ENCODE results near the gene PAK4.

- TF ChIP-seq CTCF (IDR thresholded peaks at IDR 0.05) = no peak
- TF ChIP-seq POLR2A (IDR thresholded peaks at IDR 0.05) = no peak
- no peak for TF ChIP-seq POLR2AphosphoS5 (IDR thresholded peaks at IDR 0.05)
Measured at GRCh38 chr19:39193803-39194202, 68.2 kb downstream of the PAK4 start.
